GM18519 (cell line): ENCODE results near the gene CD209.
"Not testable (repeated sequence)": the region's sequence is repeated elsewhere in the genome, so short reads cannot be mapped to it uniquely, and the experiment has no call there.

ENCODE experiments used
- ATAC-seq: cut with Tn5 transposase; IDR thresholded peaks from one replicate; pipeline ENCODE4 v1.9.1; 2021; ENCODE audit warnings: mild to moderate bottlenecking, moderate library complexity; ENCODE audit not compliant: unreplicated experiment, low FRiP score

CD209 gene

DNA sequence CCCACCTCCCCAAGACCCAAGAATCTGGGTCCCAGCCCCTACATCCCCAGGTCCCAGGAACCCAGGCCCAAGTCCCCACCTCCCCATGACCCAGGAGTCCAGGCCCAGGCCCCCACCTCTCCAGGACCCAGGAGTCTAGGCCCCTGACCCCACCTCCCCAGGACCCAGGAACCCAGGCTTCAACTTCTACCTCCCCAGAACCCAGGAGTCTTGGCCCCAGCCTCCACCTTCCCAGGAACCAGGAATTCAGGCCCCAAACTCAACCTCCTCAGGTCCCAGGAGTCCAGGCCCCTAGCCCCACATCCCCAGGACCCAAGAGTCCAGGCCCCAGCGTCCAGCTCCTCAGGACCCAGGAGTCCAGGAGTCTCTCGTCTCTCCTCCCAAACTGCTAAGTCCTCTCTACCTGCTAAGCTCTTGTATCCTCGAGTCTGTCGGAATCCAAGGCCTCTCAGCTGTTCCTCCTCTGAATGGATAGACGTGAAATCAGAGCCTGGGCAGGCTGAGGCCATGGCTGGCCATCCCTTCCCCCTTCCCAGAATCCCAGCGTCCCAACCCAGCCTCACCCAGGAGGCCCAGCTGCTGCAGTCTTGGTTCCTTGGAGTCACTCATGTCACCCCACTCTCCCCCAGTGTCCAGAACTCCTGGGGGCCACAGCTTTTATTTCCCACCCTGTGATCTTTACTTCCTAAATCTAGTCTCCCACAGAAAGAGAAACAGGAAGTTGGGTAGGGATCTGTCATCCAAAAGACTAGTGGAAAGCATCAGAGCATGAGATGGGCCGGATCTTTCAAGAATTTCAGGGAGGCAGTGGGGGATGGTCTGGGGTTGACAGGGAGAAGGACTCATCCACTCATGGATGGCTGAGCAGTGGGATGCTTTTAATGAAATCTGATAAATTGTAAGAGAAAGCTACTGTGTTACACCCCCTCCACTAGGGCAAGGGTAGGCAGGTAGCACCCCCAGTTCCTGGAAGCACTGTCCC, at the start of gene CD209:
Gene CD209, minus strand, starts transcription at position 632 of the 982 bp plus-strand sequence. Its CDS starts 23 bp downstream, at position 609.
- ATAC-seq, result no peak

DNA sequence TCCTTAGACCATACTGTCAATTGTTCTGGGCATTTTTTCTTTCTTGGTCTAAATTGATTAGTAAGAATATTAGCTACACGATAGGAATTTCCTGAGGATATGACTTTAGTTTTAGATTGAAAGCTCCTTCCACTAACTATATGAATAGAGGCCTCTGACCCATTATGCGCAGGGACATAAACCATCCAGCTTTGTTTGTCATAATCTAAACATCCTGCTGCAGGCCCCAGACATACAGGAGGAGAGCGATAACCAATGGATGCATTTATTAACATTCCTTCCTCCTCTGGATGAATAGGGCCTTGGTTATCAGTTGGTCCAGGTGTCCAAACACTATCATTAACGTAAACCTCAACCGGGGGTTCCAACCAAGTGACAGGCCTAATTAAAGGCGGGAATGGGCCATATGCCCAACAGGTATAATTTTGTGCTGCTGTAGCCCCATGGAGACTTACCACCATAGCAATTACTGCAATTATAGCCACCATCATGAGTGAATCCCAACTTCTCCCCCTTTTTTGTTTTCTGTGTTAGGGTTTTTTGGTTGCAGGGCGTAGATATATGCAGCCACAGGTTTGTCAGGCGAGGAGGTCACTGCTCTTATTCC, 48.3 kb upstream of the CD209 start:
- ATAC-seq, result no peak

DNA sequence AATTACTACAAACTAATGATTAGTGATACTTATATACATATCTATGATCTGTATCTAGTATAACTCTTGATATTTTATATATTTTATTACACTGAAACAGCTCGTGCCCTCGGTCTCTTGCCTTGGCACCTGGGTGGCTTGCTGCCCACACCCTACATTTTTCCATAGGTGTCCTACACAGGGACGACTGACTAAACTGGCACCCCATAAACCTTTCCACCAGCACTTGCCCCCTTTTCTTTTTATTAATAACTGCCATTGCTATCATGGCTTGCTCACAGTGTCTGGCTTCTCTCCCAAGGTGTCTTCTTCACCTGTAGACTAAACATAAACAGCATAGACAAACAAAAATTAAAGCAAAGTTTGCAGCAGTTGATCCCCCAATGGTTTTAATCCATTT, 46.2 kb upstream of the CD209 start:
- ATAC-seq, result no peak

- ATAC-seq, result not testable (repeated sequence)
These were observed 45.4 kb upstream of the CD209 start for GRCh38 chr19:7792701-7793100.

DNA sequence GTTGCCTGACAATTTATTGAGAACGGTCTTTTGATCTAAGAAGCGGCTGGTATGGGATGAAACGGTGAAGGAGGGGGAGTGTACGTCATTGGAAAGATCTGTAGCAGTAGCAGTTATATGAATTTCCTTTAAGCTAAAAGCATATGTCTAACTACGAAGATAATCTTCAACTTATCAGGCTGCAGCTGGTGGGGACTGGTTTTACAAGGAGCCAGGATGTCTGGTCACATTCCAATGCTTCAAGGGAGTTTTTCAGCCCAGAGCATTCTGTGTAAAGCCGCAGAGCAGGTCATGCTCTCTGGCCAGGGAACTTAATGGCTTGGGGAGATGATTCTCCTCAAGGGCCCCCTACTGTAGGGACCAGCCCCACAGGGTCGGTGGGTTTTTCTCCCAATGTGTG, 44.9 kb upstream of the CD209 start:
- ATAC-seq, result no peak

DNA sequence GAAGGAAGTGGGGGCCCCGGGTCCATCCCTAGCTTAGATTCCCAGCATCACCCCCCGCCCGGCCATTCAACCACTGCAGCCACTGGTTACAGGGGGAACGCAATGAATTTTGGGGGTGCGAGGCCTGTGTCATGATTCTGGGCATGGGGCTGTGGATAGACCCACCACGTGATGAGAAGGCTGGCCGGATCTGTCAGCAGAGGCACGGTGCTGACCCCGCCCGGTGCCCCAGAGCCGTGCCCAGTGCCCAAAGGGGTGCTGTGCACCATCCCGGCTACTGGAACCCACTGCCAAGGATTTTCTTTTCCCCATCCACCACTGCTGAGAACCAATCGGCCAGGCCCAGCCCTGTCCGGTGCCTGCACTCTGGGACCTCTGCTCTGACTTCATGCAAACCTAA, 43.1 kb upstream of the CD209 start:
- no peak for ATAC-seq

GRCh38 chr19:7789447-7789846, 42.1 kb upstream of the CD209 start:
- no peak for ATAC-seq

- no peak for ATAC-seq
These were observed 41.6 kb upstream of the CD209 start for GRCh38 chr19:7788933-7789323.

GRCh38 chr19:7788178-7788932, 41.0 kb upstream of the CD209 start:
- ATAC-seq, result no peak

- ATAC-seq, result no peak
These were observed 40.4 kb upstream of the CD209 start for GRCh38 chr19:7787602-7788177.

DNA sequence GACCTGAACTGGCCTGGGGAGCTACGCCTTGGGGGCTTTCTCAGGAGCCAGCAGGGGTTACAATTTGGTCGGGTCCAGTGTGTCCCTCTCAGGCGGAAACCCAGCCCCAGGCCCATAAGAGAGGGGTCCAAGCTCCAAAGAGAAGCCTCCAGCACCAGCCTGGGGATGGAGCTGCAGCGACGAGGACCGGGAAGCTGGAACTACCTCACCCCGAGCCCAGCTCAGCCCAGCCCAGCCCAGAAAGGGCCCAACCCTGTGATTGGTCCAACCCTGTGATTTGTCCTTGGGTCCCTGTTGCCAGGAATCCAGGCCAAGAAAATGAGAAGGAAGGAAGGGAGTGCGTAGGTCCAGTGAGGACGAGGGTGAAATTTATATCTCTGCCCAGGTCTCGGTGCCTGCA, 39.8 kb upstream of the CD209 start:
- no peak for ATAC-seq

- no peak for ATAC-seq
These were observed 37.5 kb upstream of the CD209 start for GRCh38 chr19:7784856-7785255.

DNA sequence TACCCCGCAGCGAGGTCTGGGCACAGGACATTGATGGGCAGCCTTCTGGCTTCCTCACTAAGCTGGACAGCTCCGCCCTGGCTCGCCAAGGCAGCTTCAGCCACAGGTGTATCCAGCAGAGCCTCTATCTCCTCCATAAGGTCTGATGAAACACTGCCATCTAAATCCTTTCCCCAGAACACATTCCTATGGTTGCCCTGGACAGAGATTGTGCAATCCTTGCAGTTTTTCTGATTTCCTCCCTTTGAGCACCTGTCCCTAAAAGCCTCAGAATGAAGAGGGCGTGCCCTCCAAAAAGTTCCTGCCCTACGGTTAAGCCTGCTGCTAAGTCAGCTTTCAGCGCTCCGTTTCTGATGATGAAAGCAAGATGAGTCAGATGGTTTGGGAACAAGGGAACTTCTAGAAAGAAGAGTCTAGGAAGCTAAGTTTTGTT, 36.7 kb upstream of the CD209 start:
- no peak for ATAC-seq

DNA sequence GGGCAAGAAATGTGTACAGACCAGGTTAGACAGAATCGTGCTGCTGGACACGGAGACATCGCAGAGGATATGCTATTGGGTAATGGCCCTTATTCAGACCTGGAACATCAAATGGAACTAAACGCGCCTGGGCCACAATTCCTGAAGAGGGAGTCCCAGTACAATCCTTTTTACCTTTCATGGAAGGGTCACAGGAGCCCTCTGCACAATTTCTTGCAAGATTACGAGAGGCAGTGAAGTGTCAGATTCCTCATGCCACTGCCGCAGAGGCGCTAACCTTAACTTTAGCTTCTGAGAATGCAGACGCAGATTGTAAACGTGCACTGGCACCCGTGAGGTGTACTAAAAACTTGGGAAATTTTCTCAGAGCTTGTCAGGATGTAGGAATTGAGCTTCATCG, 33.8 kb upstream of the CD209 start:
- no peak for ATAC-seq

- ATAC-seq, result no peak
These were observed 32.5 kb upstream of the CD209 start for GRCh38 chr19:7779631-7780486.

DNA sequence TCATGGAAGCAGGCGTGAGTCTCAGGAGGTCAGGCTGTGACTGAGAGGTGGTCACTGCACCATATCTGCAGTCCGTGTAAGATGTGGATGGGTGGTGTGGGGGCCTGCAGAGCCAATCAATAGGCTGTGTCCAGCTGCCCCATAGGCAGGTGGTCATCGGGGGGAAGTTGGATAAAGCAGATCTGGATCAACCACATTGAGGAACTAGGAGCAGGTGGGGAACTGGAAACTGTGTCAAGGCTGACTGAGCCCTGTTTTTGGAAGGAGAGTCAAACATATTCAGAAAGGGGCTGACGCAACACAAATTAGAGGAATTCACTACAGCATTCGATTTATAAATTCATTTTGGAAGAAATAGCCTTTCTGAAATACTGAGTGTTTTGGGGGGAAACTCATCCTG, 30.7 kb upstream of the CD209 start:
- no peak for ATAC-seq

DNA sequence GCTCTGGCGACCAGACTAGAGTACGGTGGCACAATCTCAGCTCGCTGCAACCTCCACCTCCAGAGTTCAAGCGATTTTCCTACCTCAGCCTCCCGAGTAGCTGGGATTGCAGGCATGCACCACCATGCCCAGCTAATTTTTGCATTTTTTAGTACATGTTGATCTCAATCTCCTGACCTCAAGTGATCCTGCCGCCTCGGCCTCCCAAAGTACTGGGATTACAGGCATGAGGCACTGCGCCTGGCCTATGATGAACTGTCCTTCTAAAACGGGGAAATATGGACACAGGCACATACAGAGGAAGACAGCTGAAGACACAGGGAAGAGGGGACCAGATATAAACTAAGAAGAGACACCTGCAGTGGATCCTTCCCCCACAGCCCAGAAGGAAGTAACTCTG, 28.4 kb upstream of the CD209 start:
- ATAC-seq, result no peak

DNA sequence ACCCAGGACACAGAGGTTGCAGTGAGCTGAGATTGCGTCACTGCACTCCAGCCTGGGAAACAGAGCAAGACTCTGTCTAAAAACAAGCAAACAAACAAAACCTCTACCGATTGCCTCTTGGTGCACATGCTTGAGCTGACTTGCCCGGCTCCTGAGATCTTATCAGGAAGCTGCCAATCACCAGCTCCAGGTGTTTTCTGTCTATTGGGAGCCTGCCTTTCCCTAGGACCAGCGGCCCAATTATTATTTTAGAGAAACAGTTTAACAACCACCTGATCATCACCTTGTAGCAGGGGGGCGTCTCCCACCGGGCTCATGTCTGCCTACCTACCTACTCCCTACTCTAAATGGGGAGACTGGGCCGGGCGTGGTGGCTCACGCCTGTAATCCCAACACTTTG, 26.5 kb upstream of the CD209 start:
- no peak for ATAC-seq

- ATAC-seq, result no peak
These were observed 25.5 kb upstream of the CD209 start for GRCh38 chr19:7772752-7773291.

DNA sequence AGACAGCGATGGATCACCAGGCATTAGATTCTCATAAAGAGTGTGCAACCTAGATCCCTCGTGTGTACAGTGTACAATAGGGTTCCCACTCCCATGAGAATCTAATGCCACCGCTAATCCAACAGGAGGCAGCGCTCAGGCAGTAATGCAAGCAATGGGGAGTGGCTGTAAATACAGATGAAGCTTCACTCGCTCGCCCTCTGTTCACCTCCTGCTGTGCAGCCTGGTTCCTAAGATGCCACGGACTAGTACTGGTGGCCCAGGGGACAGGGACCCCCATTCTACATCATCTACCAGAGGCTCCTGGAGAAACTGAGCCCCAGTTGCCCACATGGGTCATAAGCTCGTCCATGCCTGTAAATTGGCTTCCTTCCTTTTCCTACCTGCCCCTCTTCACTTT, 23.7 kb upstream of the CD209 start:
- ATAC-seq, result no peak
